ENCODE measurements around the gene UBTF. TPM values are rescaled to one million over a fixed set of nuclear protein-coding genes. Genes with fewer than 3 reads are reported as not detected.
A peak's percentile ranks its signal among the peaks of the same experiment; 100 is the strongest.

The UBTF gene
- total and polyA plus RNA-seq, 9 of the 15 experiments (the other 6 are each of a cell fraction or from before 2014, with no cell fraction given) = 1.2 to 113 (median 83.6) TPM

DNA sequence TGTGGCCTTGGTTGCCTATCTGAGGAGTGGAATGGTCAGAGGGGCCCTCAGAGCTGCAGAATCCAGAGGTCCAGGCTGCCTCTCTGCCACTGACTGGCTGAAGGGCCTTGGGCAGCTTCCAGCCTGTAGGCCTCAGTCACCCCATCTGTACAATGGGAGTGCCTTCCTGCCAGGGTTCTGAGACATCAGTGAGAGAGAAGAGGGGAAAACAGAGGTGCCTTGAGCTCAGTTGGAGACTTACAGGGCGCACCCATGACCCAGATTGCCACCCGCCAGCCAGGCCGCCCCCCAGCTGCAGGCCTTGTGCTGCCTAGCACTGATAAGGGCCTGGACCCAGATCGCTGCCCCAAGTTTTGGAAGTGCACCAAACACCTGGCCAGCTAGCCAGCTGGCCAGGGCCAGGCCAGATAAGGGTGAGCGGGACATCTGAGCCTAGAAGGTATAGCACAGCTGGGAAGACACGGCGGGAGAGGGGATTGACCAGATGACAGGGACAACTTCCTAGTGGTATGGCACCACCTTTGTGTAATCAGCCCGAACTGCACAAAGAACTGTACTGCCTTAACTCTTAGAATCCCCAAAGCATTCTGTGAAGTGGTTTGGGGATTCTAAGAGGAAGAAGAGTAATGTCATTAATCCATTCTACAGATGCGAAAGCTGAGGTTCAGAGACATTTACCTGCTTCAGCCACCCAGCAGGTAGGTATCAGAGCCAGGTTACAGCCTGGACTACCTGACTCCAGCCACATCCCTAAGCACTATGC lies 47.1 kb upstream of the UBTF start (continued):
- TF ChIP-seq SUPT5H (IDR thresholded peaks at IDR 0.05) (no peak), RUNX1 (IDR thresholded peaks at IDR 0.05; ENCODE audit: low read depth) (peak; percentile 92; the same call in 1 of the 2 replicates), CBX8 (IDR thresholded peaks at IDR 0.05; ENCODE audit: borderline replicate concordance, extremely low read depth, low read depth, low read length, poor library complexity, severe bottlenecking) (no peak), ZNF436 (CRISPR knock-in tag; IDR thresholded peaks at IDR 0.05) (no peak), NFIC (IDR thresholded peaks at IDR 0.05) (peak; percentile 100), ZNF584 (CRISPR knock-in tag; IDR thresholded peaks at IDR 0.05; ENCODE audit: low read depth) (peak; percentile 32; the same call in 1 of the 2 replicates), POLR3A (IDR thresholded peaks at IDR 0.05; ENCODE audit: borderline replicate concordance, extremely low read depth, insufficient read depth, insufficient read length) (no peak), CHD1 (IDR thresholded peaks at IDR 0.05; ENCODE audit: low read length) (no peak), PHF21A (IDR thresholded peaks at IDR 0.05; ENCODE audit: borderline replicate concordance, low read depth) (peak; percentile 78; the same call in 1 of the 2 replicates), PTRF (tag; IDR thresholded peaks at IDR 0.05) (no peak), ARNT (IDR thresholded peaks at IDR 0.05) (peak; percentile 96 to 99), SMARCC2 (IDR thresholded peaks at IDR 0.05; ENCODE audit: low read depth) (peak; percentile 87), MCM3 (IDR thresholded peaks at IDR 0.05) (no peak), ZSCAN32 (CRISPR knock-in tag; IDR thresholded peaks at IDR 0.05) (no peak), RBBP5 (IDR thresholded peaks at IDR 0.05; ENCODE audit: borderline replicate concordance, insufficient read depth, low read length, poor library complexity, severe bottlenecking) (no peak), RNF2 (IDR thresholded peaks at IDR 0.05) (peak; percentile 75; the same call in 1 of the 2 replicates), HEY1 (CRISPR knock-in tag; IDR thresholded peaks at IDR 0.05; ENCODE audit: borderline replicate concordance) (no peak)
- TF ChIP-seq, protein P1, sequence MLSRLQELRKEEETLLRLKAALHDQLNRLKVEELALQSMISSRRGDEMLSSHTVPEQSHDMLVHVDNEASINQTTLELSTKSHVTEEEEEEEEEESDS (CRISPR knock-in tag; IDR thresholded peaks at IDR 0.05) = no peak
- TF ChIP-seq, protein P2, sequence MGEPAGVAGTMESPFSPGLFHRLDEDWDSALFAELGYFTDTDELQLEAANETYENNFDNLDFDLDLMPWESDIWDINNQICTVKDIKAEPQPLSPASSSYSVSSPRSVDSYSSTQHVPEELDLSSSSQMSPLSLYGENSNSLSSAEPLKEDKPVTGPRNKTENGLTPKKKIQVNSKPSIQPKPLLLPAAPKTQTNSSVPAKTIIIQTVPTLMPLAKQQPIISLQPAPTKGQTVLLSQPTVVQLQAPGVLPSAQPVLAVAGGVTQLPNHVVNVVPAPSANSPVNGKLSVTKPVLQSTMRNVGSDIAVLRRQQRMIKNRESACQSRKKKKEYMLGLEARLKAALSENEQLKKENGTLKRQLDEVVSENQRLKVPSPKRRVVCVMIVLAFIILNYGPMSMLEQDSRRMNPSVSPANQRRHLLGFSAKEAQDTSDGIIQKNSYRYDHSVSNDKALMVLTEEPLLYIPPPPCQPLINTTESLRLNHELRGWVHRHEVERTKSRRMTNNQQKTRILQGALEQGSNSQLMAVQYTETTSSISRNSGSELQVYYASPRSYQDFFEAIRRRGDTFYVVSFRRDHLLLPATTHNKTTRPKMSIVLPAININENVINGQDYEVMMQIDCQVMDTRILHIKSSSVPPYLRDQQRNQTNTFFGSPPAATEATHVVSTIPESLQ (CRISPR knock-in tag; IDR thresholded peaks at IDR 0.05) = 0 out of 2 replicates have a peak, but pooled peaks have one; percentile 44
- TF ChIP-seq, protein P3, sequence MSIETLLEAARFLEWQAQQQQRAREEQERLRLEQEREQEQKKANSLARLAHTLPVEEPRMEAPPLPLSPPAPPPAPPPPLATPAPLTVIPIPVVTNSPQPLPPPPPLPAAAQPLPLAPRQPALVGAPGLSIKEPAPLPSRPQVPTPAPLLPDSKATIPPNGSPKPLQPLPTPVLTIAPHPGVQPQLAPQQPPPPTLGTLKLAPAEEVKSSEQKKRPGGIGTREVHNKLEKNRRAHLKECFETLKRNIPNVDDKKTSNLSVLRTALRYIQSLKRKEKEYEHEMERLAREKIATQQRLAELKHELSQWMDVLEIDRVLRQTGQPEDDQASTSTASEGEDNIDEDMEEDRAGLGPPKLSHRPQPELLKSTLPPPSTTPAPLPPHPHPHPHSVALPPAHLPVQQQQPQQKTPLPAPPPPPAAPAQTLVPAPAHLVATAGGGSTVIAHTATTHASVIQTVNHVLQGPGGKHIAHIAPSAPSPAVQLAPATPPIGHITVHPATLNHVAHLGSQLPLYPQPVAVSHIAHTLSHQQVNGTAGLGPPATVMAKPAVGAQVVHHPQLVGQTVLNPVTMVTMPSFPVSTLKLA (conservative IDR thresholded peaks at IDR 0.05) = peak in 1 of 2 experiments; percentile 76; a peak in 2 of 4 replicates

All from K562 (cell line).